Measurements from ENCODE around the gene CLTB.

- TF ChIP-seq GATA2 (IDR thresholded peaks at IDR 0.05; ENCODE audit: low read depth, low read length): peak; percentile 59
- peak; percentile 56 for TF ChIP-seq GATA3 (IDR thresholded peaks at IDR 0.05; ENCODE audit: low read depth, low read length)
These were observed 64.0 kb downstream of the CLTB start for GRCh38 chr5:176352116-176352878.
